HG03565 (cell line): ENCODE results near the gene EXOC3L4.
"Not testable (repeated sequence)": the region's sequence is repeated elsewhere in the genome, so short reads cannot be mapped to it uniquely, and the experiment has no call there.

ENCODE experiments used
- ATAC-seq: cut with Tn5 transposase; IDR thresholded peaks from one replicate; pipeline ENCODE4 v1.9.1; 2021; ENCODE audit warnings: mild to moderate bottlenecking, moderate library complexity; ENCODE audit not compliant: unreplicated experiment

EXOC3L4 gene

GRCh38 chr14:103118018-103118662, 23.6 kb downstream of the EXOC3L4 start:
- ATAC-seq, result no peak

- ATAC-seq, result no peak
Measured at GRCh38 chr14:103118663-103119404, 24.3 kb downstream of the EXOC3L4 start.

GRCh38 chr14:103119527-103119926, 25.0 kb downstream of the EXOC3L4 start:
- not testable (repeated sequence) for ATAC-seq

GRCh38 chr14:103121121-103121845, 26.8 kb downstream of the EXOC3L4 start:
- no peak for ATAC-seq

- no peak for ATAC-seq
Measured at GRCh38 chr14:103121846-103122584, 27.5 kb downstream of the EXOC3L4 start.

- ATAC-seq, result no peak
Measured at GRCh38 chr14:103122585-103122946, 28.0 kb downstream of the EXOC3L4 start.

GRCh38 chr14:103122947-103123633, 28.6 kb downstream of the EXOC3L4 start, which contains the start of gene TNFAIP2:
TNFAIP2 (plus strand) TSS chr14:103123461; CDS start chr14:103126458, 2,997 bp downstream.
- ATAC-seq, result no peak

- ATAC-seq, result no peak
Measured at GRCh38 chr14:103123634-103124500, 29.3 kb downstream of the EXOC3L4 start.

- ATAC-seq, result no peak
Measured at GRCh38 chr14:103124501-103125001, 30.0 kb downstream of the EXOC3L4 start.

- ATAC-seq, result no peak
Measured at GRCh38 chr14:103125098-103126070, 30.9 kb downstream of the EXOC3L4 start.

GRCh38 chr14:103126088-103126872, 31.8 kb downstream of the EXOC3L4 start:
- no peak for ATAC-seq

- no peak for ATAC-seq
Measured at GRCh38 chr14:103126873-103127304, 32.4 kb downstream of the EXOC3L4 start.

GRCh38 chr14:103127356-103127755, 32.8 kb downstream of the EXOC3L4 start:
- ATAC-seq, result no peak

GRCh38 chr14:103127861-103128598, 33.5 kb downstream of the EXOC3L4 start:
- ATAC-seq, result no peak

GRCh38 chr14:103128631-103129300, 34.2 kb downstream of the EXOC3L4 start:
- ATAC-seq, result no peak
